GM19455 (cell line): ENCODE data around the gene ATP8A2.

Experiments
- ATAC-seq: cut with Tn5 transposase; IDR thresholded peaks from one replicate; pipeline ENCODE4 v1.9.1; 2021; ENCODE audit not compliant: unreplicated experiment

ATP8A2 gene

DNA sequence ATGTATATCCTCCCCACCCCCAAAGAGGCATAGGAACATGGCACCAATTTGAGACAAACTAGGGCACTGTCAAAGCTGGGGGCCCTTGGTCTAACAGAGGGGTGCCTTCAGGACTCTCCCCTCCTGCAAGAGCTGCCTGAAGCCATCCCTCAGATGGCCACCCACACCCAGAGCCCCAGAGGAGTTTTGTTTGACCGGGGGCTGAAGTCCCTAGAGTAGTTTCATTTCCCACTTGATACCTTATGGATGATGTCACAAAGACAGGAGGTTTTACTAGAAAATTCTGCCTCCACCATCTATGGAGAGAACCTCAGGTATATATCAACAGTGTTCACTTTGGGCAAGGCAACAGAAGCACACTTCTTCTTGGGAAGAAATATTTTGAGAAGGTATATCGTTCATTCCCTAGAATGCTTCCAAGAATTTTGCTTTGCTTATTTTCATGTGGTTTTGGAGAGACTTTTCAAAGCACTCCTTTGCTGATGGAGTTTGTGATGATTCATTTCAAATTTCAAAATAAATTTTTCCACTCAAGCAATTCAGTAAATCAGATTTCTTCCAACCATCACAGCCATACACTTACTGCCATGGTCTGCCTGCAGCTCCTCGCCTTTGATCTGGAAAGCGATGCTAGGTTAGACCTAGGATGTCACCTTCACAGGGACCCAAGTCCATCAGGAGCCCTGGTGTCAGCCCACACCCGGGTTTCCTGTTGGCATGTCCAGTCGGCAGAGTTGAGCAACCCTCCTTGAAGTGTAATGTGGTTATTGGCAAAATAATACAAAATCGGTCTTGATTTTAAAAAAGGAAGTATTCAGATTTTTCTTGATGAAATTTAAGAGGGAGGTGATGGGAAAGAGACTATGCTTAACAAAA, 473.0 kb downstream of the ATP8A2 start:
- ATAC-seq = no peak

DNA sequence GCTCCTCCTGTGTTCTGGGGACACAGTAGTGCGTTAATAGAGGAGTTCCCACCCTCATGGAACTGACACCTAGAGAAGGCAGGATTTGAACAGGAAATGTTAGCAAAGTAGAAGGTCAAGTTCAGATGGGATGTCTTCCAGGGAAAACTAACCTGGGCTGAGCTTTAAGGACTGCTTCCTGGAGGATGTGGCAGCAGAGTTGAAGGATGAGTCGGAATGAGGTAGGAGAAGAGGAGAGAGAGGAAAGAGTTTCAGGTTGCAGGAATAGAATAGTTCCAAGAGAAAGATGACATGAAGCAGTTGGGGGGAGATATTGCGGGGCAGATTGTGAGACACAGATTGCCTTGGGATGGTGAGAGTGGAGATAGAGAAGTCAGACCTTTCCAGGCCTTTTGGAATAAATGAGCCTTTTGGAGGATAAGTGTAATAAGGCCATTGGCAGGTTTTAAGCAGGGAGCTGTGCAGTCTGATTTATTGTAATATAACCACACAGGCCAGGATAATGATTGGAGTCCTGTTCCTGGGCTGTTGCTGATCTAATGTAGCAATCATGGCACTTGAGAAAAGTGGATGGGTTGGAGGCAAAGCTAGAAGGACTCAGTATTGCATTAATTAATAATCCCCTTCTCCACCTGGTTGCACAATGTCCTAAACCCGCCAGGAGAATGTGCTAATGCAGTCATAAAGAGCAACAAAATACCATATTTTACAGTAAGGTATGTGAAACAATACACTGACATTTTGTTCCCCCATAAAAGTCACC, 474.6 kb downstream of the ATP8A2 start:
- no peak for ATAC-seq

DNA sequence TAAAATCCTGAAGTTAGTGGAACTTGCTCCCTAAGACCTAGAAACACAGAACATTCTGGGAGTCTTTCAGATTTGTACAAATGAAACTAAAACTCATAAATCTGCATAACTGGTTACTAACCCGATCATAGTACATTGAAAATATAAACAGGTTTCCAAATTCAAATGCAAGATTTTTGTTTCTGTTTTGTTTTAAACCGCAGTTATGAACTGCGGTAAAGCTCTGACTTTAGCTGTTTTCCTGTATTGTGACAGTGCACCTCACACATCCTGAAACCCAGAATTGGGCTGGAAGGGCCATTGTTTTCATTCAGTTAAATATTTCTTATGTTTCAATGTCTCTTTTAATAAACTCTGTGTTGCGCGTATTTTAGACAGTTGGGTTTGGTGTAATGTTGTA, 475.4 kb downstream of the ATP8A2 start:
- no peak for ATAC-seq

DNA sequence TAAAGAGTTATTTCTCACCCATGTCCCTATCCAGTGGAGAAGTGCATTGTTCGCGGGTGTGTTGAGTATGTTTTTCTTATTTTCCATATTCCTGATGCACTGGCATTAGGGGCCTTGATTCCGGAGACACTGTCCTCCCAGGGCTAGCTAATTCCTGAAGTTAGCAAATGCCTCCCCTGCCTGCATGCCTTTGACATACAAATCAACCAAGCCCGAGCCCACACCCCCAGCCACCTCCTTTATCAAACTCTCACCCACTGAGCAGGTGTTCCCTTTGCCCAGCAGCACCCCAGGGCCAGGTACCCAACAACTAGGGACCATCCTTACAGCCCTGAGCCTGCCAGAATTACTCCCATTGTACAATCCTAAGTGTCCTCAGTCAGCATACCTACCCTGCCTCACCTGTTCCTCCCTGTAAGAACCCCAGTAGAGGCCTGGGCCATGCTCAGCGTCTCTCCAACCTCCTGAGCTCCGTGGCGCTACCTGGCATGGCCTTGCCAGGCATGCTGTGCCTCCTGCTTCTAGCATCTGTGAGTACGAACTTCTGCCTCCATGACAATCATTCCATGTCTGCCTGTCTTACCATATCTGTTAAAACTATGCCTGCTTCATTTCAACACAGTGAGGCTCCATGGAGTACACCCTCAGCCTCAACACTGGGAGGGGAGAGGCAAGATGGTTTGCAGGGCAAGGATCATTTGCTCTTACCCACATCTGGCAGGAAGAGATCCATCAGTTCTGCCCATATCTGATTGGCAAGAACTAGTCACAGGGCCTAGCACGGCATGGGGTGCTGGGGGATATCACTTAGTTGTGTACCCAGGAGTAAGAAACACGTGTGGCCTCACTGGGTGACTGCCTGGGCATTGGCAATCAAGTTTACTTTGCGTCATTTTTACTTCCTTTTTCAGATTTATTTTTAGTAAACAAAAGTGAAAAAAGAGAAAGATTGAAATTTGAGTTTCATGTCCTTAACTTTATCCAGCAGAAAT, 476.2 kb downstream of the ATP8A2 start:
- no peak for ATAC-seq

DNA sequence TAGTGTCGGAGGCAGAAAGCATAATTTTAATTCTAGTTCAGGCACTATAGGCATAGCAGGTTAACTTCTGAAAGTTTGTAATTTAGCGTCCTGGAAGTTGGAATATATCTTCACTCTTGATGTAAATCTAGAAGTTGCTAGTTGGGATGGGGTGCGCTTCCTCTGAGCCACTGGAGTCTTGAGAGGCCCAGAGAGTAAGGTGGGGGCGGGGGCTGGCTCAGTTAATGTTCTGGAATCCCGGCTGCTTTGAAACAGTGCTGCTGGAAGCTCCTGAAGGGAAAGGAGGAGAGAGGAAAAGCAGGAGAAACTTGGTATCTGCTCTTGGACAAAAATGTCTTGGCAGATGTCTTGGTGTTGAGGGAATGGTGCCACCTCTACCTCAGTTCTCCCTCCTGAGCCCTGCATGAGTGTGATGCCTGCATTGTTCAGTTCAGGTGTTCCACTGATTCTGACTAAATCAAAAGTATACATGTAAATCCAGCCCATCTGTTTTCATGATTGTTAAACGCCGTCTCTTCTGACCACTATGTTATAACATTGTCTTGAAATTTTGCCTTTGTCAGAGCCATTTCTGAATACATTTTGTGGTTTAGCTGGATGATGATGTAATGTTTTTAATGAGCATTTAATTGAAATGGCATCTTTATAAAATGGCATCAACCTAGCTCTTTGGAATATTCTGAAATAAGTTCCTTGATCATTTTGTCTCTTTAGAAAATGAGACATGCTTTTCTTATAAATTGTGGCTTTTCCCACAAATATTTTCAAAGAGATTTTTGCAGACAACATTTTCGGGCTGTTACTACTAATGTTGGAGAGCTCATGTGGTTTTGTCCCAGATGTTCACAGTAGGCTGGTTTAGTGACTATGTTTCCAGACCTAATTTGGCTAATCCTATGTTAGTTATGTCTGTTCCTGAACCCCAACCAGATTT, 477.3 kb downstream of the ATP8A2 start:
- no peak for ATAC-seq

DNA sequence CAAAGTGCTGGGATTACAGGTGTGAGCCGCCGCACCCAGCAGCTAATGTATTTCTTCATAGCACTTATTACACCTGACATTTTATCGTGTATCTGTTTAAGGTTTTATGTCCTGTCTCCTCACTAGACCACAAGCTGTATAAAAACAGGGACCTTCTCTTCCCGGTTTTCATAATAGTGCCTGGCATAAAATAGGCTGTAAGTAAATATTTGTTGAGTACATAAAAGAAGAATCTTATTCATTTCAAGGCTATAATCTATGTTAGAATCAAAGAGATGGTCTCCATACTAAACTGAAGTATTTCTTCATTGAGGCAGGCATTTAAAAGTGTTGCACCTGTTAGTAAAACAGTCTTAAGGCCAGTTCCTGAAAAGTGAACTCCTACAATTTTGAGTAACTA, 486.1 kb downstream of the ATP8A2 start:
- no peak for ATAC-seq

DNA sequence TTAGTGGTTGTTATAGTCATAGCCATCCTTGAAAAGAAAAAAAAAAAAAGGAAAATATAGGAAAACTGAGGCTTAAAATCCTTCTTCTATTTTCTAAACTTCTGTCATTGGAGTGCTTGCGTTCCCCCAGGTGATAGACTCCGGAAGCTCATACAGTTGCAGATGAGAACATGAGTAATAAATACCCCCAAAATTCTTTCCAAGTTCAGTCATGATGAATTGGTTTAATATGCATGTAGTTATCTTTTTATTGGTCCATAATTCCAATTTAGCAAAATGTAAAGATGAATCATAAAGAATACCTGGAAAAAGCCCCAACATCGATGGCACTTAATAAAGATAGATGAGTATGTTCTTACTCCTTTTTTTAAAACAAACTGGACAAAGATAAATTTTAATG, 487.8 kb downstream of the ATP8A2 start:
- ATAC-seq = no peak

DNA sequence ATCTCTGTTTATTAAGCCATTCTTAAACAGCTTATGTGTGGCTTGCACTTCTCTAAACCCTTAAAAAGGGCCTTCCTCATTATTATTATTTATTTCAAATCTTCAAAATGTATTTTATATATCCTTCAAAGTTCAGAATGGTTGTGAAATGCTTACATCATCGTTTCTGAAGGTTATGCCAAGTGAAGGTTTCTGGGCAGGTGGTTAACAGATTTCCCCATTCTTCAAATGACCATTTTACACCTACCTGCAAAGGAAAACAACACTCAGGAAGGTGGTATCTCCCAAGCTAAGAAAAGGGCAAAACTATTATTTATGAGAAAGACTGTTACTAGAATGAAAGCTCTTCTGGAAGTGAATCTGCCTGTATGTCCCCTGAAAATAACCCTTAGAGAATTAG, 488.5 kb downstream of the ATP8A2 start:
- no peak for ATAC-seq

DNA sequence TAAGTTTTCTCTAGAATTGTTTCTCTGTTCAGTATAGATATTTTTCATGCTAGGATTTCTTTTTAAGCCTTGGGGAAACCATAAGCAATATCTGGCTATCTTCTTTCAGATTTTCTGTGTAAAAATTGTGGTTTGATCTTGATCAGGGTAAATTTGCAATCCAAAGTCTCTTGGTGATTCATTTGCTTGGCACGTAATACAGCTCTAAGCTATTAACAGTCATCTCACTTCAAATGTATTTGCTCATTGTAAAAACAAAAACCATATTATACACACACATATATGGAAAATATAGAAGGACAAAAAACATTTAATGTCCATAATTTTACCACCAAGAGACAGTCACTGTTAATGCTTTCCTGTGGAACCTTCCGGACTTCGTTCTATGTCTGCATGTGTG, 489.1 kb downstream of the ATP8A2 start:
- no peak for ATAC-seq

DNA sequence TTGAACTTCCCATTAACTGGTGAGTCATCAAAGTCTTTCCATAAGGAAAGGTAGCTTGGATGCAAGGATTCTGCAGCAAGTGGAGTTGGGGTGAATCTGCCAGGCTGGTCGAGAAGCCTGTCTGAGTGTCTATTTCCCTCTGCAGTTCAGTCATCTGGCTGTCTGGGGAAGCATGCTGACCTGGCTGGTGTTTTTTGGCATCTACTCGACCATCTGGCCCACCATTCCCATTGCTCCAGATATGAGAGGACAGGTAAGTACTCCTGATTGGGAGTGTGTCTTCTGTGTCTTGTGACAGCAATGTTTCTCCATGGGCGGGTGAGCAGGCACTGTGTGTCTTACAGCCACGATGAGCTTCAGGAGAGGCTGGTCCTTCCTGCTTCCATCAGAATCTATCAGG, 490.4 kb downstream of the ATP8A2 start:
- no peak for ATAC-seq

DNA sequence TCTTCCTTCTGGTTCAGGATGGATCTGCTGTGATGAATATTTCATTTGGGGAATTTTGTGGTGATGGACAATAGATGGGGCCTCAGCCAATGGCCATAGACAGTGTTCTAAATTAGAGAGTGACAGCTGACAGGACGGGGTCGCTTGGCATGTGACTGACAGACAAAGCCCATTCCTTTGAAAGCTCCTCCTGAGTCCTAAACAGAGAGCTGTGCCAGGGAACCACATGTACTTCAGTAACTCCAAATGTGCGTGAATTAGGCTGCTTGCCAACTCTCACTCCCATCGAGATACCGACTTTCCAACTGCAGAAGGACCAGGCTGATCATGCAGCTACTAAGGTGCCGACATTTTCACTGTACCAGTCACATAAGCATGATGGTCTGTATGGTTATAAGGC, 492.3 kb downstream of the ATP8A2 start:
- ATAC-seq = no peak

DNA sequence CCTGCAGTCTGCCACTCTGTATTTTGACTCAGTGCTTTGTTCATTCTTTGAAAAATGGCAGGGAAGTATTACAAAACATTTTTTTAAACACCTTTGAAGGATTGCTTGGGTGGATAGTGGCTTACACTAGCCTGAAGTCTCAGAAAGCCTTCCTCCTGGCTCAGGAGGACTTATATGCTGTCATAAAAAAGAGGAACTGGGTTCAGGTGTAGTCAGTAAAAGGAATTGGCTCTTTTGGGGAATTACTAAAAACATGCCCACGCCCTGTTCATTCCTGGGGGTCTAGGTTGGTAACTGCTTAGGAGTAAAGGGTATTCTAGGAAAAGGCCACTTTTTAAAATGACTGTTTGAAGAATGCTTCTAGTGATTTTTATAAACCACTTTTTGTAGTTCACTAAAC, 493.2 kb downstream of the ATP8A2 start:
- ATAC-seq = no peak

DNA sequence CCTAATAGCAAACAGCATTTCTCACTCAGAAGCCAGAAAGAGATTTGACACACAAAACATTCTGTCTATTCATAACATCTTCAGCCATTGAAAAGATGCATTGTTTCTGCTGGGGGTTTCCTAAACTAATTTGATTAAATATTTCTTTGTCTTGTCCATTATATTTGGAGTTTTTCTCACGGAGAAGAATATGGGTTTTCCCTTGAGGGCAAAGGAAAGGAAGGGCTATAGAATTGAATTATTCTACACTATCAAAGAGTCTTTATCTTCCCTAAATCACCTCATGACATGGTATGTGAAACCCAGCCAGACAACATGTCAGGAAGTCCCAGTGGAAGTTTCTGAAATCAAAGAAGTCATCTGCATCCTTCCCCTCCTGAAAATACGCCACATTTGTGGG, 493.6 kb downstream of the ATP8A2 start:
- no peak for ATAC-seq

DNA sequence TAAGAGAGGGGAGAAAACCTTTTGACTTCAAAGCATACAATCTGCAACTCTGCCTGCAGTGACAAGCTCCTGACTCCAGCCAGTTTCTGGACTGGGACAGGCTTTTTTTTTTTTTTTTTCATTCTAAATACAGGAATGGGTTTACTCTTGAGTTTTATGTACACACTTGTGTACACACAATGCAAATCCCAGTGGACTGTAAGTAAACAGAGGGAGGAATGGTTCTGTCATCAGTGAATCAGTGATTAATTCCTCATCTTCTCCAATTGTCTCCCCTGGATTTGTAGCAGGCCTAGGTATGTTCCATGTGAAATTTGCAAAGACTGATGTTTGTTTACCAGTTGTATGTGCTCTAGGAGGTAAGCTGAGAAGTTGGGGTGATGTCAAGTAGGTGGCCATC, 495.3 kb downstream of the ATP8A2 start:
- no peak for ATAC-seq

DNA sequence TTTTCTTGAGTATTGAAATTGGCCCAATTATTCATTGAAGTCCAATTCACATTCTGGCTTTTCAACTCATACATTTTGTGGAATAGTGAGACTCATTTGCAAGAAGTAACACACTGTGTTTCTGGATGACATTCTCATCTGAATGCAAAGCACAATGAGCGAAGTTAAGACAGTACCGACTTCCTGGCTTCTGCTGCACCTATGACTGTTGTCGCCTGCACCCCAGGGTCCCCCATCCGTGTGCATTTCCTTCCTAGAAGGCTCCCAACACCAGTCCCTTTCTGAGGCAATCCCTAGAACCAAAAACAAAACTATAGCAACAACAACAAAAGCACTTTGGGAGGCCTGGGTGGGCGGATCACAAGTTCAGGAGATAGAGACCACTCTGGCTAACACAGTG, 496.7 kb downstream of the ATP8A2 start:
- ATAC-seq = no peak

DNA sequence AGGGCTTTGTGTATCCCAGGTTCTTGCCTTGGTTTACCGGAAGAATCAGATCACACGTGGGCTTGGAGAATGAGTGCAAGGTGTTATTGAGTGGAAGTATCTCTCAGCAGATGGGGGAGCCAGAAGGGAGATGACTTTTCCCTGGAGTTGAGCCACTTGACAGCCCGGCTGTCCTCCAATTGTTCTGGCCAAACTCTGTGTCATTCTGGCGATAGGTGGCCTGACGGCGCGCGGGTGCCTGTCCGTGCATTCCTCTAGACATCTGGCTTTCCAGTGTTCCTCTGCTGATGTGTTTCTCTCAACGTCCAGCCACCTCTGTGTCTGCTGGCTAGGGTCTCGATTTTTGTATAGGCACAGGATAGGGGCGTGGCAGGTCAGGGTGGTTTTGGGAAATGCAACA, 498.2 kb downstream of the ATP8A2 start:
- ATAC-seq = no peak

DNA sequence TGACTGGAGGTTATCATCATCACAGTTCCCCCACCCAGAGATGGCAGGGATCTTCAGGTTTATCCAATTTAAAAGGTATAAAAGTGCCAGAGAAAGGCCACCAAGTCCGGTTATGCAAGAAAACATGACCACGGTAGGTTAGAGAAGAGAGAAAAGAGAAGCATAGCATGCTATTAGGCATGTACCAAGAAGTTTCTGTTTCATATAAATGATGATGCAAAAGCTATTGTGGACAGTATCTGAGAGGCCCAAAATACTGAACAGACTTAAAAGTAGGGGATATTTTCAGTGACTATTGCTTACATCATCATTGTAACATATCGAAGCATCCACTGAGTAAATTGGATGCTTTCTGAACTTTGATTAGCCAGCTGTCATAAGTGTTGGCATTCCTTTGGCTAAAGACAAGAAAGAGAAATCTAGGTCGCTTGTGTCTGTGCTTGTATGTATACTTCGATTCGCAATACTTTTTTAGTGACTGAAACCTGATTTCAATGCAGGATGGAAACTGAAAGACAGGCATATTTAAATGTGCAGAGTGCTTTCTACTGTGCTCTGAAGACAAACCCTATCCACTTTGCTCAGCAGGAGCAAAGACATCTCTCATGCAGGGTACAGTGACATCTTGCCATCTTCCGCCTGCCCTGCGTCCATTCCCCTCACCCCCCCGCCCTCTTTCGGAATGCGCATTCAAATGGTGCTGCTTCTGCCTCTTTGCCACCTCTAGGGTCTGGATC, 499.8 kb downstream of the ATP8A2 start:
- ATAC-seq = no peak

DNA sequence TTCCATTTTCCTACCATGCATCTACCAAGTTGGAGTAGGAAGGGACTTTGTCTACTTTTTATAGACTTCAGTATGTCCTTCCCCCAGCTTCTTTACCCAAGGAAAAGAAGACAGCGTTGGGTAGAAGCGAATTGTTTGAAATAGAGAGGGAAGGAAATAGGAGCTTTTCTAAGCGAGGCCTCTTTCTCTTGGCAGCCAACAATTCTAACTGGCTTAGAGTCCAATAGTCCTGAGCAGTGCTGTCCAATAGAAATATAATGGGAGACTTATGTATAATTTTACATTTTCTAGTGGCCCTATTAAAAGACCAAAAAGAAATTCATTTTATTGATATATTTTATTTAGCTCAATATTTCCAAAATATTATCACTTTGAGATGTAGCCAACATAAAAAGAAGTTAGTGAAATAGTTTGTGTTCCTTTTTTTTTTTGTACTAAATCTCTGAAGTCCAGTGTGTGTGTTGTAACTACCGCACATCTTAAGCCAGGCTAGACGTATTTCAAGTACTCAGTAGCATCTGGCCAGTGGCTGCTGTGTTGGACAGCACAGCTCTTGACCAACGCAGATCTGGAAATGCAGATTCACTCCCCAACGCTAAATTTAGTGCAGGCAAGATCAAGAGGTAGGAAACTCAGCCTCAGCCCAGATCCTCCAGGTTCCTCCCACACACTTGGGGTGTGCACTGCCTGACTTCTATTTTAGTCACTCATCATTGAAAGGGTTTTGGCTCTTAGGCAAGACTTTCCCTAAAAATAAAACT, 500.9 kb downstream of the ATP8A2 start:
- ATAC-seq = no peak

DNA sequence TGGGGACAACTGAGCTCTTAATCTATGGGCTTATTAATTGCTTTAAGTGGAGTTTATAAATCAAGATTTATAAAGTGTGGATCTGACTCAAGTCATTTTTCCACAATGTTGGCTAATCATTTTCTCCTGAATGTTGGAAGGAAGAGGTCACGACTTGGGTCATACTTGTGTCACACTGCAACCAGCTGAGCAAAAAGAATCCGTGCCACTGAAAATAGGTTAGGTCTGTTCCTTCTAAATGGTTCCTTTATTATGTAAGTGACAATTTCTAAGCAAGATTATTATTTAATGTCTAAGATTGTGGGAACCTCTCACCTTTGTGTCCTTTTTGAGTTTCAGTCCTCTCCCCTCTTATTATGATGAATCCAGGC, 501.5 kb downstream of the ATP8A2 start:
- ATAC-seq = no peak
